Islet of Langerhans (tissue), 1 donor: Measurements from ENCODE around the gene TUBG2.
"Not testable (repeated sequence)": the region's sequence is repeated elsewhere in the genome, so short reads cannot be mapped to it uniquely, and the experiment has no call there.

Source experiments
- FAIRE-seq: peaks from one replicate; lab custom pipeline; 2011; peaks lifted over from hg19 to GRCh38; lab: Jason Lieb, UNC

TUBG2 gene

DNA sequence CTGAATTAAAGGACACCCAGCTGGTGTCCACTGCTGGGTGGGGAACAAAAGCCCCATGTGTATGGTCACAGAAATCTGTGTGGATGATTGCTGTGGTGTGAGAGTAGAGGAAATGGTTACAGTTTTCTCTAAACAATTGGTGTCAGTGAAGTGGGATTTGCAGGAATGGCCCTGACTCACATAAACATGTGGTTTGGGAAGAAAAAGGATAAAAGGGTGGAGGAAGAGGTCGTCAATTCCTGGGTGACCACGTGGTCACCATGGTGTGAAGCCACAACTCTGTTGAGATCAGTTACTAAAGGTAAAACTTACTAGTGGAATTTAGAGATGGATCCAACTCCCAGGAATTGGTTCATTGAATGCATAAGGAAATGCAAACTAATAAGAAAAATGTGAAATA, 3.6 kb upstream of the TUBG2 start:
- FAIRE-seq = no peak

DNA sequence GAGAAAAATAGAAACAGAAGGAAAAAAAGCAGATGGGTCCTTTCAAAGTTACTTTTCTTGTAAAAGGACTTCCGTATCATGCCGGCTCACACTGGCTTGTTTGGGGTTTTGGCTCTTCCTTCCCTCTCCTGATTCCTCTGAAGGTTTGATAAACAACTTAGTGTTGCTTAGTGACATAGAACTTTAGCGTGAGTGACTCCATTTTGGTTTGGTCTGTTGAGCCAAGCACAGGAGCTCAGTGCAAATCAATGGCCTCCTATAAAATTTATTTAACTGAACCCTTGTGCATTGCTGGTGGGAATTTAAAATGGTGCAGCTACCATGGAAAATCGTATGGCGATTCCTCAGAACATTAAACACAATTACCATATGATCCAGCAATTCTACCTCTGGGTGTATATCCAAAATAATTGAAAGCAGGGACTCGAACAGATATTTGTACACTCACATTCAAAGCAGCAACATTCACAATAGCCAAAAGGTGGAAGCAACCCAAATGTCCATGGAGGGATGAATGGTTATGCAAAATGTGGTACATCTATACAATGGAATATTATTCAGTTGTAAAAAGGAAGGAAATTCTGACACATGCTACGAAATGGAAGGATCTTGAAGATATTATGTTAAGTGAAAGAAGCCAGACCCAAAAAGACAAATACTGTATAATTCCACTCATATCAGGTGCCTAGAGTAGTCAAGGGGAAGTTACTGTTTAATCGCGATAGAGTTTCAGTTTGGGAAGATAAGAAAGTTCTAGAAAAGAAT, 1.1 kb upstream of the TUBG2 start:
- no peak for FAIRE-seq

DNA sequence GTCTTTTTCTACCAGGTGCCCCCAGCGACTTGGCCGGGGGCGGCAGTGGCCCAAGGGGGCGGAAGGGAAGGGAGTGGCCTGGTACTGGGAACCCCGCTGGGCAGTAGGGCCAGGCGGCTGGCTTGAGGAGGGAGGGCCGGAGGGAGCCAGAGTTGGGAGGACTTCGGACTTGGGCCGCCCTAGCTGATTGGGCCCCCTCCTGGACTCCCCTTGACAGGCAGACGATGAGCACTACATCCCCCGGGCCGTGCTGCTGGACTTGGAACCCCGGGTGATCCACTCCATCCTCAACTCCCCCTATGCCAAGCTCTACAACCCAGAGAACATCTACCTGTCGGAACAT, 819 bp downstream of the TUBG2 start:
- FAIRE-seq = not testable (repeated sequence)

DNA sequence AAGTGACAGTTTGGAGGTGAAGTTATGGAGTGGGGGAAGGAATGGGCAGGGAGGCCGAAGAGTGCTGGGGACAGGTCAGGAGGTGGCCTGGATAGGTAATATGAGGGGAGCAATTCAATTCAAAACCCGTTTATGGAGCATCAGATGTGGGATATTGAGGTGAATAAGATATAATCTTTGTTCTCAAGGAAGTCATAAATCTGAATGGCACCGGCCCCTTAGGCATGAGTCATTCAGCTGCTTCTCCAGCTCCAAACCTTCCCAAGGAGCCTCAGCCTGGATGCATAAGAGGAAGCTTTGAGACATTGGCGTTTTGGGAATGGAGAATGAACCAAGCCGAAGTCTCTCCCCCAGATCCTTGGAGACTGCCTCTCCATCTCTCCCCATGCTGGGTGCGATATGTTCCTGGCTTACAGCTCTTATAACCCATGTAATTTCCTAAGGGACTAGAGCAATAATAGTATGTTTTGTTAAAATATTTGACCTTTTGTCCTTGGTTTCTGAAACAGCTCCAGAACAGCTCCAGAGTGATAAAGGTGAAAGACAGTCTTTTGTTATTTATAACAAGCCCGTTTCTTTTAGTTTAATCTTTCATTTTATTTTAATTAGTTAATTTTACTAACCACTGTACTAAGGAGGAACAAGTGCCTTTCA, 1.7 kb downstream of the TUBG2 start:
- FAIRE-seq = no peak

DNA sequence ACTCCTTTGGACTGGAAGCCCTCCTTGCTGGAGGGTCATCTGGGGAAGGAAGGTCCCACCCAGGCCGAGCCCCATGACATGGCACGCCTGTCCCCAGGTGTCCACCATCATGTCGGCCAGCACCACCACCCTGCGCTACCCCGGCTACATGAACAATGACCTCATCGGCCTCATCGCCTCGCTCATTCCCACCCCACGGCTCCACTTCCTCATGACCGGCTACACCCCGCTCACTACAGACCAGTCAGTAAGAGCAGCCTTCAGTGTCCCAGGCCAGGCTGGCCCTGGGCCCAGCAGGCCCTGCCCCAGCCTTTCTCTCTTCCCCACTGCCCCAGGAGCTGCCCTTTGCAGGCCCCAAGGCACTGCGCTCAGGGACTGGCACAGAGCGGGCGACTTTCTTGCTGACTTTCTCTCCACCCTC, 6.5 kb downstream of the TUBG2 start:
- FAIRE-seq = no peak

DNA sequence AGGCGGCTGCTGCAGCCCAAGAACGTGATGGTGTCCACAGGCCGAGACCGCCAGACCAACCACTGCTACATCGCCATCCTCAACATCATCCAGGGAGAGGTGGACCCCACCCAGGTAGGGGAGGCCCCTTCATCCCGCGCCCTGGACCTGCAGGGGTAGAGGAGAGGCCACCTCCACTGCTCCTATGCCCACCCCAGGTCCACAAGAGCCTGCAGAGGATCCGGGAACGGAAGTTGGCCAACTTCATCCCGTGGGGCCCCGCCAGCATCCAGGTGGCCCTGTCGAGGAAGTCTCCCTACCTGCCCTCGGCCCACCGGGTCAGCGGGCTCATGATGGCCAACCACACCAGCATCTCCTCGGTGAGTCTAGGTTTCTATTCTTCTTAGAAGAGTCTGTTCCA, 7.0 kb downstream of the TUBG2 start:
- not testable (repeated sequence) for FAIRE-seq

DNA sequence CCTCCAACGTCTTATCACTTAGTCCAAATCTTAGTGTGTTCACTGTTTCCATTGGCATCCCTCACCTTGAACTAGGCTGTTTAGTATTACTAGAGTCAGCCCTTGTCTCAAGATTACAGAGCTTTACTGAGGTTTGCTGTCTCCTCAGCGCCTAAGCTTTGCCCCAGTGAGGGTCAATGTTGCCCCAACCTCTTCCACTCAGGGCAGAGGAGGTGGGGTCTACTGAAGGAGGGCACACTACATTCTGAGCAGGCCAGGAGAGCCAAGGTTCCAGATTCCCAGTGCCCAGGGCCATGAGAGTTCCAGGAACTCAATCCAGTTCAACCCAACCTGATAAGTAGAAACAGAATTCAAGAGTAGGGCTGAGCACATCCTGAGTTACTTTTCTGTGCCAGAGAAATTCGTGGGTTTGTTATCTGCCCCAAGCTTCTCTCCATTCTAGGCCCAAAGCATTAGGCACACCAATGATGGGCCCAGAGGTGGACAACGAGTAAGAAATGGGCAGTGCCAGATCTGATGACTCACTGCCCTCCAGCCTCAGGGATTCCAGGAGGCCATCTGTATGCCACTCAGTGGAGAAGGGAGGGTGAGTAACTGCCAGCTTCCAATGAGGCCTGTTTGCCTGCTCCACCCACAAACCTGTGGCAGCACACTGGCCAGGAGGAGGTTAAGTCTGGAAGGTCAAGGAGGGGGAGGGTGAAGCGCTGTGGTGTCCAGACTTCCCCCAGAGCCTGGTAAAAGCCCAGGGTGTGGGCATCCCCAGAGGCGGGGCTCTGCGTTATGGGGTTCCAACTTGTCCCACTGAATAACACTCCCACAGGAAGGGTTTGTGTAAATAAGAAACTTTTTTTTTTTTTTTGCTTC, 8.2 kb downstream of the TUBG2 start:
- FAIRE-seq = no peak

DNA sequence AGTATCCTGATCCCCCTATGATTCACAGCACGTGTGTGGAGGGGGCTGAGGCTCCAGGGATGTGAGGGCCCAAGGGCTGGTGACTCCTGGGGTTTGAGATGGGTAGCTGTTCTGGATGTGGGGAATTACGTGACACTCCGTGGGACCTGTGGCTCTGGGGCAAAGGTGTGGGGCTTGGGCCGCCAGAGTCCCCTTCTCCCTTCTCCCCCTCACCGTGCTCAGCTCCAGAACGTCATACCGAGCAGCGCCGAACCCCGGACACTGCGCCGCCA, 10.6 kb downstream of the TUBG2 start:
- FAIRE-seq = no peak

DNA sequence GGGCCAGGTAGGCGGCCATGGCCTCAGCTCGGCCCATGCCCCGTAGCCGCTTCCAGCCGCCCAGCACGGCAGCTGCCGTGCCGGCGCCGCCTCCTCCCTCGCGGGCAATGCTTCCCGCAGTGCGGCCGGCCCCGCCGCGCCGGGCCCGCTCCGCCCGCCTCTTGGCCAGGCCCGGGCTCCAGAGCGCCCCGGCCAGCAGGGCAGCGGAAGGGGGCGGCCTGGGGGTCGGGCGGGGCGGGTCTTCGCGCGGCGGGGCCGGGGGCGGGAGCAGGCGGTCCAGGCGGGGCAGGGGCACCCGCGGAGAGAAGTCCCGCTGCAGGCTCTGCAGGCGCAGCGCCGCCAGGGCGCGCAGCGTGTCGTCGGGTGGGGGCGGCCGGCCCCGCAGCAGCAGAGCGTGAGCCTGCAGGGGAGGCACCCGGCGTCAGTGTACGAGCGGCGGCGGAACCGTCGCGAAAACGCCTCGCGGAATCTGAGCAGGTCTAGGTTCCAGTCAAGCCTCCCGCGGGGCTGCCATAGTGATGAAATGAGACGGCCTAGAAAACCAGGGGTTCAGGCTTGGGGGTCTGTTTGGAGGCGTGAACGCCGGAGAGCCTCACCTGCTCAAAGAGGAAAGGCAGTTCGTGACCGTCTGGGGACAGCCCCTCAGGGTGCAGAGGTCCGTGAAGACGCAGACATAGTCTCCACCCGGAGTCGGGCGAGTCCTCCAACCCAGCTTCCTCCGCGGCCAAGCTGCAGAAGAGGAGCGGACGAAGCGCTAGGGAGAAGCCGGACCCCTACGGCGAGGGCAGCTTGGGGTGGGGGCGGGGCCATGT, 11.1 kb downstream of the TUBG2 start:
- no peak for FAIRE-seq

DNA sequence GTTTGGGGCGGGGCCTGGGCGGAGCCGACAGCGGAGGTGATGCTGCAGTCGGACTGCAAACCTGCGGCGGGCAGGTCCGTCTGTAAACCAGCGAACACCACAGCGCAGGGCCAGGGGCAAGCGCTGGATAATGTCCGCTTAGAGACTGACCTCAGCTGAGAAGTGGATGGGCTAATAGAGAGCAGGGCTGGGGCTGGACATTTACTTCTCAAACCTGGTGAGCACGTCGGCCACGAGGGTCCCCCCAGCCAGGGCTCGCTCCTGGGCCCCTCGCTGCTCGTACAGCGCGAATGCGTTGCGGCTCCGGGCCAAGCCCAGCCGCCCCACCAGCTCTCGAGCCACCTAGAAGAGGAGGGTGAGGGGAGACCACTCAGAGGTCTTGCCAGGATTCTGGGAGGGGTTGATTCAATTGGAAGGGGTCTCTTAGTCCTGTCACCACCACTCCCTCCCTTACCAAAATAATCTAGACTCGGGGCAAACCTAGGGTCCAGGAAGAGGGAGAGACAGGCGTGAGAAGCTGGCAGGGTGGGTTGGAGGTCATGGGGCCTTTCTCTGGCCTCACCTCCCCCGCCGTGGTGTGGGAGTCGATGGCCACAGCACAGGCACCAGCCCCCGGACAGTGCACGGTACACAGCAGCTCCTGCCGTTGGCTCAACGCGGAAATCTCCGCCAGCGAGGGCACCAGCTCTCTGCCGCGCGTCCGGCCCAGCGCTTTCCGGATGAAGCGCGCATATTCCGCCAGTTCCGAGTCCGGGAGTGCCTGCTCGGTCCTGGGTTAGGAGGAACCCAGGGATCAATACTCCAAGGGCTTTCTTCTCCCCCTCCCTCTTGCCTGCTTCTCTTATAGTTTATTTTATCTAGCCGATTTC, 11.9 kb downstream of the TUBG2 start:
- no peak for FAIRE-seq

DNA sequence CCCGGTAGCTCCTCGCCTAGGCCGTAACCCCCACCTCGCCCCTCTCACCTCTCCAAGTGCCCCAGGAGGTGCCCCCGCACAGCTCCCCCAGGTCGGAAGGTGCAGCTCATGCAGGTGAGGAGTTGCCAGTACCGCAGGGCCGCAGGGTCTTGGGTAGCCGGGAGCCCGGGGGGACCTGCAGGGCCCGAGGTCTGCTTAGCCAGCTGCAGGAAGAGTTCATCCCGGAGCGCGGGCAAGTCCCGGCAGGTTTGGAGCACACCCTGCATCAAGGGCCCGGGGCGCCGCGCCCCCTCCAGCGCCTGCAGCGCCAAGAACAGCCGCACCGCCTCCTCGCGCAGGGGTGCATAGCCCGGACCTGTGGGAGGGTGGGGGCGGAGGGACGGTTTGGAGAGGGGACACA, 13.0 kb downstream of the TUBG2 start:
- no peak for FAIRE-seq

DNA sequence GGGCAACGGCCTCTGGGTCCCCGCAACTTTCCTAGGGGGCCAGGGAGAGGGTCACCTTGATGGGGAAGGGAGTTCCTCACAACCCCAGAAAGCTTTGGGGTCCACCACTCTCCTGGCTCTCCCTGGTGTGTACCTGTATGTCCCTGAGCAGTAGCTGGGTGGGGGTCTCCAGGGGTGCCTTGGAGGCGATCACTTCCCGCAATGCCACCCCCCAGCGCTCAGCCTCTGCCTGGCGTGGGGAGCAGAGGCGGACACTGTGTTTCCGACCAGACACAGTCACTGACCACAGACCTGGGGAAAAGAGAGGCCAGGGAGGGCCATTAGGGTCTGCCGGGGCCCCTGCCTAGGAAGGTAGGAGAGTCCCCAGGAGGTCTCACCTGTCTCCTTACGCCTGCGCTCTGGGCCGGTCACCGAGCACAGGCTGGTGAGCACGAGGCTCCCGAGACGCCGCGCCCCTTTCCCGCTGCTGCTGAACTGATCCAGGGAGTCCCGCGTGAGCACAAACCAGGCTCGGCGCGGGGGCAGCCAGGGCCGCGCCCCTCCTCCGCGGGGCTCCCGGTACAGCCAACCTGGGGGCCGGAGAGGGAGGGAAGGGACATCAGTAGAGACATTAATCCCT, 14.3 kb downstream of the TUBG2 start:
- no peak for FAIRE-seq

DNA sequence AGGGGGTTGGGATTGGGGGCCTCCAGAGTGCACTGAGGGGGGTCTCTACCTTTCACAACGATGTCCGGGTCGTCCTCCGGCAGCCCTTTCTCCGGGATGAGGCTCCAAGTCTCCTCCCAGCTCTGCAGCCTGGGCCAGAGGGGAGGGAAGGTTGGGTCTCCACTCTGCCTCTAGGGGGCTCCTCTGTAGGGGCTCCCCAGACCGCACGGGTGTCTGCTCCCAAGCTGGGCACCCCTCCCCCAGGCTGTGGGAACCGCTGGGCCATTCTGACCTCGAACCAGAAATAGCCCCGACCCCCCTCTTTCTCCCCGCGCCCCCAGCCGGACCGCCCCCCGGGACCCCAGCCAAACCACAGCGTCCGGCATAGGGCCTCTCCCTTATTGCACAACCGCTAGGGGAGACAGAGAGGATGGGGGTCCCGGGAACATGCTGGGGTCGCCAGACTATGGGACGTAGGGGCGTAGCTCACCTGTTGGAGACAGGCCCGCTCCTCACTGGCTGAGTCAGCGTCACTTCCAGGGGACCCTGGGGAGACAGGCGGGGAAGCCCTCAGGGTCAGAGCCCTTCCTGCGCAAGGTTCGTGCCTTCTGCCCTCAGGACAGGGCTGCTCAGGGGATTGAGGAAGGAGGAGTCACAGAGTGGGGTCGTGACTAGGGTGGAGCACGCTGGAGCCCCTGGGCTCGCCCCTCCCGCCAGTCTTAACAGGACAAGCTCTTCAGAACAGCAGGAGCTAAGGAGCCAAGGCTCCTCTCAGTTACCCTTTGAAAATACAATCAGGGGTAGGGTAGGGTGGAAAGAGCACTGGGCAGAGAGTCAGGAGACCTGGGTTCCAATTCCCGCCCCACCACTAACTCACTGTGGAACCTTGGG, 15.0 kb downstream of the TUBG2 start:
- no peak for FAIRE-seq

DNA sequence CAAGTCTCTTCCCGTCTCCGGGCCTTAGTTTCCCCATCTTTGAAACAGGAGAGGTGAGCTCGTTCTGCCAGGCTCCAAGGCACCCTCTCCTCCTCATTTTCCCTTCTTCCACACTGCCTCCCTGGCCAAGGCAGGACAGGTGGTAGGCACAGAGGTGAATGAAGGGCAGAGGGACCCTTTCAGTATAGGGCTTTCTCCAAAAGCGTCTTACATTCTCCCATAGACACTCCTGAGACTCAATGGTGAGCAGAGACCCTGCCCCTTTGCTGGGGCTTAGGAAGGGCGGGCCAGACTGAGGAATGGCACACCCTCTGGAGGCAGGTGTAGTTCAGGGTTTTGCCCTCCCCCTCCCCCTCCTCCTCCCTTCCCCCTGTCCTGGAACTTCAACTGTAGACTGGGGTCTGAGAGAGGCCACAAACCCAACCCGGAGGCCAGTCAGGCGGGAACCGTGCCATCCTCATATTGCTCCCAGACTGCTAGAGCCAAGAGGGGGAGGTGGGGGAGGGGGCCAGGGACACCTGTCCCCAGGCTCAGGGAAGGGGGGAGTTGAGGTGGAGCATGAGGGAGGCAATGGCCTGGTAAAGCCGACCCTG, 15.8 kb downstream of the TUBG2 start:
- FAIRE-seq = no peak

DNA sequence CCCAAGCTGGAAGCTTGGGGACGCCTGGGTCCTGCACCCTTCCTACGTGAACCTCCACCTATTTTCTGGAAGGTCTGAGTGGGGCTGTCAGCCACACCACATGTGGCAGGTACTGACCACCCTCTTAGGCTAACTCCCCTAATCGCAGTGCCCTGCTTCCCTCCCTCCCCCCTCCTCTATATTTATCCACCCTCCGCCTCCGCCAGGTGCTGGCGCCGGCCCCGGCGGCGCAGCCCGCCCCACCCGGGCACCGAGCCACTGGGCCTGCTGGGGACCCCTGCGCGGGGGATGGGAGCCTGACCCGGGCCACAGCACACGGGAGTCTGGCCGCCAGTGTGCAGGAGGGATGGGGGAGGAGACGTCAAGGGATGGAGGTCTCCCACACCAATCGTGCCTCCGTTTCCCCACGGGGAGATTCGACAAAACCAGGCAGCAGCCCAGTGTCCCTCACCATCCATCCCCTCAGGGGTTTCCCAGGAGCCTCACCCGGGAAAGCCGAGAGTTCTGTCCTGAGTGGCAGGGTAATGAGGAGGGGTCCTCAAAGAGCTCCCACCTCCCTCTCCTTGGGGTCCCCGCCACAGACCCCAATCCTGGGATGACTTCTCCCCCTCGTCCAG, 16.4 kb downstream of the TUBG2 start:
- FAIRE-seq = no peak

DNA sequence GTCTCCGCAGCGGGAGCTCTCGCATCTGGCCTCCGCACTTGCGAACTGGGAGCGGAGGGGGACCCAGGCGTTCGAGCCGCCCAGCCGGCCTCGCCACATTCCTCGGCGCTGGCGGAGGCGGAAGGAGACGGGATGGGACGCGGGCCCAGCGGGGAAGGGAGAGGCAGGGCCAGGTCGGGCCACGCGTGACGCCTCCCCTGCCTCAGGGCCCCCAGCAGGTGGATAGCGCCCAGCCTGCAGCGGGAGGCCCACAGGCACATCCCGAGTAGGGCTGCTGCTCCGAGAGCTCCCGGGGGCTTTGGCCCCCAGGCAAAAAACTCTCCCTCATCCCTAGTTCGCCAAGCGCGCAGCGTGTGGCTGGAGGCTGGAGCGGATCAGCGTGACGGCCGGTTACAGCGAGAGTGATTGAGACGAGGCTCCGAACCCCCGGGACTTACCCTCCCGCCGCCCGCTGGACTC, 16.9 kb downstream of the TUBG2 start:
- FAIRE-seq = no peak

DNA sequence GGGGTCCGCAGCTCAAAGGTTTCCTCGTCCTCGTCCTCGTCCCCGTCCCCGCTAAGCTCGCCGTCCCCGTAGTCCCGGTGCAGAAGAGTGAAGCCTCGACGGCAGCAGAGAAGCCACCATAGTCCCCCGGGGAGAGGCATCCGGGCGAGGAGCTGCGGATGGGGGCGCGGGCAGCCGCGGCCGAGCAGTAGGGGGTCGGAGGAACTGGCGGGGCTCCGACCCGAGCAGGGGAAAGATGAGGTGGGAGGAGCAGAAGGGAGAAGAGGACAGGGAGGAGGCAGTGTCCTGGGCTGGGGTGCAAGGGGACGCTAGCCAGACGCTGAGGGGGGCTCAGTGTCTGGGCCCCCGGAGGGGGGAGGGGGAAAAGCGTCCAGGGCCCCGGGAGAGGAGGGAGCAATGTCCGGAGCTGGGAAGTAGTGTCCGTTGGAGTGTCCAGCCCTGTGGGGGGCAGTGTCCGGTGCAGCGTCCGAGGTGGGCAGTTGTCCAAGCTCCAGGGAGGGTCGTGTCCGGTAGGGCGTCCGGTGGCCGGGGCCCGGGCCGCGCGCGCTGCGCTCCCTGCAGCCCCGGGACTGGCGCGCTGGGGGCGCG, 17.4 kb downstream of the TUBG2 start, which contains the start of gene PLEKHH3:
Gene PLEKHH3, minus strand, starts transcription at position 571 of the 588 bp plus-strand sequence. Its CDS starts 431 bp downstream, at position 140.
- no peak for FAIRE-seq

DNA sequence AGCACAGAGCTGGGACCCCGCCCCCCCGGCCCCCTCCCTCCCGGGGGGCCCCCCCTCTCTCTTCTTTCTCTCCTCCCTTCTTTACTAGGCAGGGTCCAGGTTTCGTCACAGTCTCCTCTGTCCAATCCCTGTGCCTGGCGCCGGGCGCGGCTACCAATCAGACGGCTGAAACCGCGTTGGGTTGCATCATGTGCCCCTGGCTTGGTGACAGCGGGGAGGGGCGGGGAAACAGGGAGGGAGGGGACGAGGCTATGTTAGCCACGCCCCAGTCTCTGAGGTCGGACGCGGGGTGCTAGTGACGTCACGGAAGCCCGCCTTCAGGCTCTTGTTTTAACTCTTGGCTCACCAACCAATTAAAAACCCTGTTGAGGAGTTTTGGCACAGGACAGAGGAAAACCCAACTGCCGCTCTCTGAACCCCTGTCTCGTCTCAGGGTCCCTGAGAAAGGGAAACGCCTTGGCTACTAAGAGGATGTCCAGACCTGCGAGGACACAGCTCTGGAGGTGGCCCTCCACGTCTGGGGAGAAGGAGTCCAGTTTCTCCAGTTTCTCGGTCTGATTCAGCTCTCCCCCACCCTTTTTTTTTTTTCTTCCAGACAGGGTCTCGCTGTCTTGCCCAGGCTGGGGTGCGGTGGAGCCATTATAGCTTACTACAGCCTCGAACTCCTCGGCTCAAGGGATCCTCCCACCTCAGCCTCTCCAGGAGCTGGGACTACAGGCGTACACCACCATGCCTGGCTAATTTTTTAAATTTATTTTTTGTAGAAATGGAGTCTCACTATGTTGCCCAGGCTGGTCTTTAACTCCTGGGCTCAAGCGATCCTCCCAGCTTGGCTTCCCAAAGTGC, 18.2 kb downstream of the TUBG2 start:
- FAIRE-seq = peak; percentile 87
